A549 (cell line): Measurements from ENCODE around the gene CEMP1. TPM values are rescaled to one million over a fixed set of nuclear protein-coding genes. Genes with fewer than 3 reads are reported as not detected.

Experiments used
- ATAC-seq, 2 experiments: fragments of 200-7000 bp in 1 of 2; fragments of >200 bp in 1 of 2; cut with Nextera tagmentation in 1 of 2; cut with Tn5 transposase in 1 of 2; 3 replicates each; pipeline versions ENCODE4 v1.8.0 to v1.9.1; 2018 to 2020; ENCODE audit warnings: mild to moderate bottlenecking in 1 of 2, moderate library complexity in 1 of 2
- CTCF ChIA-PET: fragments of 300-600 bp; sonication (Branson Sonifier 250); formaldehyde crosslinking; extraction: SDS; loops from one replicate; lab custom pipeline; 2021; ENCODE audit warnings: antibody characterized with exemption, inconsistent platforms; lab: Yijun Ruan, JAX
- POLR2A ChIA-PET: fragments of 350-600 bp; formaldehyde crosslinking; extraction: SDS; loops from one replicate; lab custom pipeline; 2021; ENCODE audit warnings: antibody characterized with exemption, inconsistent platforms; lab: Yijun Ruan, JAX
- DNase-seq, 2 experiments: peaks; one replicate each; pipeline versions ENCODE4 v3.0.0 to v3.0.0-alpha.2; 2011 to 2016; ENCODE audit warnings: low read depth in 1 of 2, low spot score in 1 of 2
- FAIRE-seq: peaks from 2 replicates; lab custom pipeline; 2011; peaks lifted over from hg19 to GRCh38; lab: Jason Lieb, UNC
- H3K27ac ChIP-seq, 2 experiments: fragments of >200 bp; sonication (Bioruptor Twin); formaldehyde crosslinking; 3 replicates each; pipeline ENCODE4 v1.5.1; 2016 to 2017
- H3K4me1 ChIP-seq: fragments of >200 bp; sonication (Bioruptor Twin); formaldehyde crosslinking; 3 replicates; pipeline ENCODE4 v1.6.1; 2016
- H3K4me2 ChIP-seq: fragments of >200 bp; sonication (Bioruptor Twin); formaldehyde crosslinking; 3 replicates; pipeline ENCODE4 v1.6.1; 2016
- H3K4me3 ChIP-seq: fragments of >200 bp; sonication (Bioruptor Twin); formaldehyde crosslinking; 3 replicates; pipeline ENCODE4 v1.5.1; 2016
- H3K9me3 ChIP-seq: fragments of >200 bp; sonication (Bioruptor Twin); formaldehyde crosslinking; 3 replicates; pipeline ENCODE4 v1.6.1; 2016
- CBX2 ChIP-seq: fragments of 200-600 bp; sonication (generic); IDR thresholded peaks from 2 replicates; pipeline ENCODE4 v1.6.1; 2016; ENCODE audit warnings: low read depth, mild to moderate bottlenecking, borderline replicate concordance
- CBX8 ChIP-seq: fragments of 200-600 bp; sonication (generic); IDR thresholded peaks from 2 replicates; pipeline ENCODE4 v1.6.1; 2016
- CEBPB ChIP-seq, 2 experiments: fragments of >200 bp in 1 of 2; sonication (Bioruptor Twin) in 1 of 2; formaldehyde crosslinking in 1 of 2; IDR thresholded peaks; 2 replicates each; pipeline ENCODE4 v1.6.1; 2012 to 2016
- CHD4 ChIP-seq: fragments of 200-600 bp; sonication (generic); IDR thresholded peaks from 2 replicates; pipeline ENCODE4 v1.6.1; 2016; ENCODE audit warnings: antibody characterized with exemption, mild to moderate bottlenecking, borderline replicate concordance
- ESRRA ChIP-seq: fragments of 150-350 bp; IDR thresholded peaks from 2 replicates; pipeline ENCODE4 v1.6.1; 2014; ENCODE audit warnings: mild to moderate bottlenecking, low read length, borderline replicate concordance
- HOXB5 ChIP-seq: fragments of 250-450 bp; sonication (Bioruptor Pico); IDR thresholded peaks from 2 replicates; pipeline ENCODE4 v1.5.0; 2020; ENCODE audit warnings: mild to moderate bottlenecking, moderate library complexity
- JUN ChIP-seq, 2 experiments: fragments of >200 bp; sonication (Bioruptor Twin); formaldehyde crosslinking; IDR thresholded peaks; 2 replicates in 1 of 2; 3 replicates in 1 of 2; pipeline ENCODE4 v1.6.1; 2016 to 2017
- KDM5A ChIP-seq: fragments of 200-600 bp; sonication (generic); IDR thresholded peaks from 2 replicates; pipeline ENCODE4 v1.6.1; 2016; ENCODE audit warnings: antibody characterized with exemption, mild to moderate bottlenecking
- MAFK ChIP-seq: fragments of 450-650 bp; IDR thresholded peaks from 2 replicates; pipeline ENCODE4 v1.6.1; 2014; ENCODE audit not compliant: partially characterized antibody
- NFE2L2 ChIP-seq: fragments of 150-350 bp; conservative IDR thresholded peaks from 2 replicates; pipeline ENCODE4 v1.6.1; 2014; ENCODE audit warnings: low read length
- POLR2AphosphoS2 ChIP-seq: conservative IDR thresholded peaks from 2 replicates; pipeline ENCODE4 v1.6.1; 2012; ENCODE audit warnings: low read length, improper control_type of control experiment, inconsistent platforms
- RCOR1 ChIP-seq: fragments of 150-350 bp; IDR thresholded peaks from 2 replicates; pipeline ENCODE4 v1.6.1; 2014; ENCODE audit warnings: antibody characterized with exemption, low read length, low read depth
- RNF2 ChIP-seq: fragments of 200-600 bp; sonication (generic); IDR thresholded peaks from 2 replicates; pipeline ENCODE4 v1.6.1; 2016; ENCODE audit warnings: low read depth, mild to moderate bottlenecking, antibody characterized with exemption, moderate library complexity, borderline replicate concordance
- SREBF2 ChIP-seq: fragments of 450-650 bp; IDR thresholded peaks from 2 replicates; pipeline ENCODE4 v1.6.1; 2014; ENCODE audit warnings: mild to moderate bottlenecking, moderate library complexity
- TP53 ChIP-seq: fragments of 250-450 bp; sonication (Bioruptor Pico); IDR thresholded peaks from 2 replicates; pipeline ENCODE4 v1.5.0; 2021; ENCODE audit warnings: mild to moderate bottlenecking, moderate library complexity
- ZSCAN20 ChIP-seq: fragments of 250-450 bp; sonication (Bioruptor Pico); IDR thresholded peaks from 2 replicates; pipeline ENCODE4 v1.8.0; 2022; ENCODE audit warnings: mild to moderate bottlenecking, moderate library complexity
- WGBS: methylation state at CpG from one replicate; pipeline ENCODE4 v1.1.6; 2017; ENCODE audit errors: missing lambda C conversion rate; 5-methylcytosine and 5-hydroxymethylcytosine counted together
- polyA plus RNA-seq, 4 experiments: library from polyadenylated mRNA; depleted of rRNA in 3 of 4; stranded (reverse); fragments of >200 nt; fragmentation: RNase III in 1 of 4; extraction: RNeasy Plus Mini Kit Qiagen cat#74134 plus additional on column Dnase treatment in 1 of 4; gene quantifications; 2 replicates in 3 of 4; 3 replicates in 1 of 4; pipeline ENCODE4 v1.2.3, GENCODE V29; 2011 to 2017
- TF ChIP-seq, protein P1 (sequence below): fragments of 200-600 bp; sonication (generic); IDR thresholded peaks from 2 replicates; pipeline ENCODE4 v1.6.1; 2016; ENCODE audit warnings: antibody characterized with exemption, mild to moderate bottlenecking, moderate library complexity
- TF ChIP-seq, protein P2 (sequence below): IDR thresholded peaks from 2 replicates; pipeline ENCODE4 v1.6.1; 2012
- TF ChIP-seq, protein P3 (sequence below): fragments of 250-450 bp; sonication (Bioruptor Pico); IDR thresholded peaks from 2 replicates; pipeline ENCODE4 v1.5.0; 2020; ENCODE audit warnings: low read depth, mild to moderate bottlenecking, moderate library complexity
- TF ChIP-seq, protein P4 (sequence below): fragments of >200 bp; sonication (Bioruptor Twin); formaldehyde crosslinking; IDR thresholded peaks from 2 replicates; pipeline ENCODE4 v1.6.1; 2016
- TF ChIP-seq, protein P5 (sequence below): fragments of 450-650 bp; IDR thresholded peaks from 2 replicates; pipeline ENCODE4 v1.6.1; 2014; ENCODE audit warnings: antibody characterized with exemption
- TF ChIP-seq, protein P6 (sequence below): fragments of >200 bp; sonication (Bioruptor Twin); formaldehyde crosslinking; IDR thresholded peaks from 3 replicates; pipeline ENCODE4 v1.5.1; 2016

Gene CEMP1
- polyA plus RNA-seq, 2 of the 4 experiments (the other 2 are of a cell fraction), result not detected

DNA sequence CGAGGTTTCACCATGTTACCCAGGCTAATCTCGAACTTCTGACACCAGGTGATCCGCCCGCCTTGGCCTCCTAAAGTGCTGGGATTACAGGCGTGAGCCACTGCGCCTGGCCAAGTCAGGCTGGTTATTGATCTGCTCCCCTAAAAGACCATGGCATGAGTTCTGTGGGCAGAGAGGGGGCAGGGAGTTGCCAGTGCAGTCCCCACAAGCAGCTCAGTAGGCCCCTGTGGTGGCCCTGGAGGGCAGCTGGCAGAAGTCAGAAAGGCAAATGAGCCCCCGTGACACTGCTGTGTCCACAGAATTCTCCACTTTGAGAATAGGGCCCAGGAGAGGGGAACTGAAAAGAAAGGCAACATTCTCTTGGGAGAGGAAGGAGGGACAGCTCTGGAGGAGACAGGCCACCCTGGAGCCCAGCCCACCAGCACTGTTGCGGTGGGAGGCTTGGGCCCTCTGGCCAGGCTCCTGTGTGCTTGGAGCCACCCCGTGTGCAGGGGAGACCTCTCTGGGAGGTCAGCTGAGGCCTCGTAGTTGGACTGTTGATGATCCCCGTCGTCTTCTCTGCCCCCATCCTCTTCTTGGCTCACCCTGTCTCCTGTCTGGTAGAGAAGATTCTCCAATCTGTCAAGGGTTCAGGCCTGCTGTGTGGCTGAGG, 13.1 kb downstream of the CEMP1 start:
- no peak for ATAC-seq
- ChIA-PET POLR2A (no interaction called here), CTCF (interaction anchor here (0.5 to 3.6 kb wide), 4 partner anchors 13 to 178 kb away, joined by 3 to 13 read pairs (median 4); partner anchors contain the start of genes ABCA3 and CEMP1)
- Histone ChIP-seq H3K27ac (no peak overlapping the region), H3K4me1 (peaks cover 43% of the 10 kb centered on the region), H3K4me3 (no peak overlapping the region), H3K4me2 (no peak overlapping the region), H3K9me3 (no peaks in the 10 kb centered on the region)
- no peak for DNase-seq
- 82% methylated on average over 12 of the region's 12 CpGs for WGBS
- no peak for TF ChIP-seq CHD4
- TF ChIP-seq JUN (IDR thresholded peaks at IDR 0.05), result no peak
- TF ChIP-seq ZSCAN20 (CRISPR knock-in tag), result no peak
- TF ChIP-seq ESRRA, result no peak
- TF ChIP-seq, protein P1, sequence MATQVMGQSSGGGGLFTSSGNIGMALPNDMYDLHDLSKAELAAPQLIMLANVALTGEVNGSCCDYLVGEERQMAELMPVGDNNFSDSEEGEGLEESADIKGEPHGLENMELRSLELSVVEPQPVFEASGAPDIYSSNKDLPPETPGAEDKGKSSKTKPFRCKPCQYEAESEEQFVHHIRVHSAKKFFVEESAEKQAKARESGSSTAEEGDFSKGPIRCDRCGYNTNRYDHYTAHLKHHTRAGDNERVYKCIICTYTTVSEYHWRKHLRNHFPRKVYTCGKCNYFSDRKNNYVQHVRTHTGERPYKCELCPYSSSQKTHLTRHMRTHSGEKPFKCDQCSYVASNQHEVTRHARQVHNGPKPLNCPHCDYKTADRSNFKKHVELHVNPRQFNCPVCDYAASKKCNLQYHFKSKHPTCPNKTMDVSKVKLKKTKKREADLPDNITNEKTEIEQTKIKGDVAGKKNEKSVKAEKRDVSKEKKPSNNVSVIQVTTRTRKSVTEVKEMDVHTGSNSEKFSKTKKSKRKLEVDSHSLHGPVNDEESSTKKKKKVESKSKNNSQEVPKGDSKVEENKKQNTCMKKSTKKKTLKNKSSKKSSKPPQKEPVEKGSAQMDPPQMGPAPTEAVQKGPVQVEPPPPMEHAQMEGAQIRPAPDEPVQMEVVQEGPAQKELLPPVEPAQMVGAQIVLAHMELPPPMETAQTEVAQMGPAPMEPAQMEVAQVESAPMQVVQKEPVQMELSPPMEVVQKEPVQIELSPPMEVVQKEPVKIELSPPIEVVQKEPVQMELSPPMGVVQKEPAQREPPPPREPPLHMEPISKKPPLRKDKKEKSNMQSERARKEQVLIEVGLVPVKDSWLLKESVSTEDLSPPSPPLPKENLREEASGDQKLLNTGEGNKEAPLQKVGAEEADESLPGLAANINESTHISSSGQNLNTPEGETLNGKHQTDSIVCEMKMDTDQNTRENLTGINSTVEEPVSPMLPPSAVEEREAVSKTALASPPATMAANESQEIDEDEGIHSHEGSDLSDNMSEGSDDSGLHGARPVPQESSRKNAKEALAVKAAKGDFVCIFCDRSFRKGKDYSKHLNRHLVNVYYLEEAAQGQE, result no peak
- TF ChIP-seq NFE2L2, result no peak
- no peak for TF ChIP-seq MAFK
- TF ChIP-seq RNF2, result no peak
- no peak for TF ChIP-seq TP53 (CRISPR knock-in tag)
- TF ChIP-seq CEBPB (IDR thresholded peaks at IDR 0.05), result no peak
- no peak for TF ChIP-seq KDM5A
- TF ChIP-seq, protein P2, sequence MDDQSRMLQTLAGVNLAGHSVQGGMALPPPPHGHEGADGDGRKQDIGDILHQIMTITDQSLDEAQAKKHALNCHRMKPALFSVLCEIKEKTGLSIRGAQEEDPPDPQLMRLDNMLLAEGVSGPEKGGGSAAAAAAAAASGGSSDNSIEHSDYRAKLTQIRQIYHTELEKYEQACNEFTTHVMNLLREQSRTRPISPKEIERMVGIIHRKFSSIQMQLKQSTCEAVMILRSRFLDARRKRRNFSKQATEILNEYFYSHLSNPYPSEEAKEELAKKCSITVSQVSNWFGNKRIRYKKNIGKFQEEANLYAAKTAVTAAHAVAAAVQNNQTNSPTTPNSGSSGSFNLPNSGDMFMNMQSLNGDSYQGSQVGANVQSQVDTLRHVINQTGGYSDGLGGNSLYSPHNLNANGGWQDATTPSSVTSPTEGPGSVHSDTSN, result no peak
- TF ChIP-seq HOXB5 (CRISPR knock-in tag), result no peak
- TF ChIP-seq SREBF2, result no peak
- FAIRE-seq, result no peak

DNA sequence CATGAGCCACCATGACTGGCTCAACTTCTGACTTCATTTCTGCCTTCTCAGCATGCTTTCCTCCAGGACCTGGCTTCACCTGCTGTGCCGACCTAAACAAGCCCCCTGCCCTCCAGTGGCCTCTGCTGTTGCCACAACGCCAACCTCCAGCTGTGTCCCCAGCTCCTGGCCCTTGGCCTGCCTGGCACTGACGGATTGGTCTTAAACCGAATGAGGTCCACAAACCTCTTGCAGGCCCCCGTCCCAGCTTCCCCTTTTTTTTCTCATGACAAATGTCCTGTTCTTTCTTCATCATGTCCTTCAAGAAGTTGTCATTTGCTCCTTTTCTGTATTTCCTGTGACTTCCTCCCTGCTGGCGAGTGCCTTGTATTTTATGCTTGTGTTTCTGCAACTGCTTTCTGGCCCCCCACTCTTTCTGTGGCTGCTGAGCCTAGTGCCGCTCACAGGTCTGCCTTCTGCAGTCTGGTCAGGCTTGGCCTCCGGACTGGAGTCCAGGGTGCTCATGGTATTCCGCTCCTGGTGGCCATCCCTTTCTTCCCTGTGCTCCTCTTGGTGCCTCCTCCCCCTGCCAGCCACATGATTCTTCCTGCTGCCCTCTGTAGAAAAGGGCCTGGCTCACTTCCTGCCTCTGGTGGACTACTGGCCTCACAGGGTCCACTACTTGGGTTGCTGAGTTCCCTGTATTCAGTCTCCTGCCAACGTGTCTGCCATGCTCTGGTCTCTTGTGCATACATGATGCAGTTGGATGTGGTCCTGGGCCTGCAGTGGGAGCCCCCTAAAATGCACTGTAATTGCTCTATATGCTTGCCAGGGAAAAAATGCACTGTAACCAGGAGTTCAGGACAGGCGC, 14.6 kb downstream of the CEMP1 start:
- H3K4me3 ChIP-seq, result no peak overlapping the region
- no peaks in the 10 kb centered on the region for H3K9me3 ChIP-seq
- peak overlapping the region; percentile 35 for H3K4me2 ChIP-seq
- 89% methylated on average over 10 of the region's 11 CpGs for WGBS
- TF ChIP-seq HOXB5 (CRISPR knock-in tag), result no peak
- no peak for TF ChIP-seq CBX8
- TF ChIP-seq, protein P3, sequence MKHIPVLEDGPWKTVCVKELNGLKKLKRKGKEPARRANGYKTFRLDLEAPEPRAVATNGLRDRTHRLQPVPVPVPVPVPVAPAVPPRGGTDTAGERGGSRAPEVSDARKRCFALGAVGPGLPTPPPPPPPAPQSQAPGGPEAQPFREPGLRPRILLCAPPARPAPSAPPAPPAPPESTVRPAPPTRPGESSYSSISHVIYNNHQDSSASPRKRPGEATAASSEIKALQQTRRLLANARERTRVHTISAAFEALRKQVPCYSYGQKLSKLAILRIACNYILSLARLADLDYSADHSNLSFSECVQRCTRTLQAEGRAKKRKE (CRISPR knock-in tag), result no peak
- TF ChIP-seq JUN (IDR thresholded peaks at IDR 0.05), result no peak
- TF ChIP-seq, protein P4, sequence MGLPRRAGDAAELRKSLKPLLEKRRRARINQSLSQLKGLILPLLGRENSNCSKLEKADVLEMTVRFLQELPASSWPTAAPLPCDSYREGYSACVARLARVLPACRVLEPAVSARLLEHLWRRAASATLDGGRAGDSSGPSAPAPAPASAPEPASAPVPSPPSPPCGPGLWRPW, result no peak
- TF ChIP-seq, protein P1, result no peak
- TF ChIP-seq RCOR1, result no peak
- TF ChIP-seq, protein P5, sequence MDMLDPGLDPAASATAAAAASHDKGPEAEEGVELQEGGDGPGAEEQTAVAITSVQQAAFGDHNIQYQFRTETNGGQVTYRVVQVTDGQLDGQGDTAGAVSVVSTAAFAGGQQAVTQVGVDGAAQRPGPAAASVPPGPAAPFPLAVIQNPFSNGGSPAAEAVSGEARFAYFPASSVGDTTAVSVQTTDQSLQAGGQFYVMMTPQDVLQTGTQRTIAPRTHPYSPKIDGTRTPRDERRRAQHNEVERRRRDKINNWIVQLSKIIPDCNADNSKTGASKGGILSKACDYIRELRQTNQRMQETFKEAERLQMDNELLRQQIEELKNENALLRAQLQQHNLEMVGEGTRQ, result no peak
- no peak for TF ChIP-seq CBX2
- TF ChIP-seq POLR2AphosphoS2, result no peak
- TF ChIP-seq, protein P6, sequence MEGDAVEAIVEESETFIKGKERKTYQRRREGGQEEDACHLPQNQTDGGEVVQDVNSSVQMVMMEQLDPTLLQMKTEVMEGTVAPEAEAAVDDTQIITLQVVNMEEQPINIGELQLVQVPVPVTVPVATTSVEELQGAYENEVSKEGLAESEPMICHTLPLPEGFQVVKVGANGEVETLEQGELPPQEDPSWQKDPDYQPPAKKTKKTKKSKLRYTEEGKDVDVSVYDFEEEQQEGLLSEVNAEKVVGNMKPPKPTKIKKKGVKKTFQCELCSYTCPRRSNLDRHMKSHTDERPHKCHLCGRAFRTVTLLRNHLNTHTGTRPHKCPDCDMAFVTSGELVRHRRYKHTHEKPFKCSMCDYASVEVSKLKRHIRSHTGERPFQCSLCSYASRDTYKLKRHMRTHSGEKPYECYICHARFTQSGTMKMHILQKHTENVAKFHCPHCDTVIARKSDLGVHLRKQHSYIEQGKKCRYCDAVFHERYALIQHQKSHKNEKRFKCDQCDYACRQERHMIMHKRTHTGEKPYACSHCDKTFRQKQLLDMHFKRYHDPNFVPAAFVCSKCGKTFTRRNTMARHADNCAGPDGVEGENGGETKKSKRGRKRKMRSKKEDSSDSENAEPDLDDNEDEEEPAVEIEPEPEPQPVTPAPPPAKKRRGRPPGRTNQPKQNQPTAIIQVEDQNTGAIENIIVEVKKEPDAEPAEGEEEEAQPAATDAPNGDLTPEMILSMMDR, result no peak
- TF ChIP-seq, all 56 proteins: peak for 0
- no peak for FAIRE-seq
- ChIA-PET CTCF (interaction anchor here (1.2 to 8.0 kb wide), 2 partner anchors 15 to 176 kb away, joined by 3 to 91 read pairs; partner anchors contain the start of gene ABCA3), POLR2A (no interaction called here)
- no peak for ATAC-seq
- no peak for DNase-seq
- Histone ChIP-seq H3K27ac (peak overlapping the region in 1 of 2 experiments; percentile 21; a peak in 1 of 6 replicates), H3K4me1 (peaks cover 45% of the 10 kb centered on the region)
